Endothelial cell of umbilical vein (primary cell): Measurements from ENCODE around the gene FRMPD1.

ENCODE experiments used
- CTCF ChIP-seq, 2 donors: IDR thresholded peaks; 1 replicate in 1 of 2; 2 replicates in 1 of 2; pipeline ENCODE4 v1.5.1; 2011; ENCODE audit warnings: low read length in 2 of 2, mild to moderate bottlenecking in 2 of 2, moderate library complexity in 2 of 2, control low read depth in 1 of 2, inconsistent platforms in 1 of 2, low read depth in 1 of 2; ENCODE audit not compliant: insufficient read depth in 1 of 2; ENCODE audit errors: extremely low read depth in 1 of 2
- EZH2 ChIP-seq: IDR thresholded peaks from 2 replicates; pipeline ENCODE4 v1.6.1; 2012; ENCODE audit warnings: borderline replicate concordance, low read depth, mild to moderate bottlenecking, moderate library complexity, low read length, inconsistent platforms; ENCODE audit not compliant: severe bottlenecking
- JUN ChIP-seq: IDR thresholded peaks from 2 replicates; pipeline ENCODE4 v1.6.1; 2011; ENCODE audit warnings: borderline replicate concordance, low read depth; ENCODE audit not compliant: insufficient read length, insufficient read depth

GRCh38 chr9:37652261-37652660 is 1.5 kb downstream of the FRMPD1 start:
- TF ChIP-seq JUN = no peak
- TF ChIP-seq CTCF (IDR thresholded peaks at IDR 0.05; ENCODE audit: extremely low read depth in 1 of 2, insufficient read depth in 1 of 2, low read depth in 1 of 2, low read length in 2 of 2) = no peak
- no peak for TF ChIP-seq EZH2
